Measurements from ENCODE around the gene GADL1.

Gene GADL1

GRCh38 chr3:30695302-30696061 is 199.0 kb downstream of the GADL1 start:
- DNase-seq (ENCODE audit: low read depth in 2 of 2) = no peak

GRCh38 chr3:30694668-30695067 is 199.8 kb downstream of the GADL1 start:
- no peak for DNase-seq (ENCODE audit: low read depth in 2 of 2)

- no peak for DNase-seq (ENCODE audit: low read depth in 2 of 2)
These were observed 200.3 kb downstream of the GADL1 start for GRCh38 chr3:30694148-30694547.

- no peak for DNase-seq (ENCODE audit: low read depth in 2 of 2)
These were observed 200.9 kb downstream of the GADL1 start for GRCh38 chr3:30693470-30694120.

GRCh38 chr3:30692498-30693130 is 201.8 kb downstream of the GADL1 start:
- DNase-seq (ENCODE audit: low read depth in 2 of 2) = no peak

GRCh38 chr3:30691944-30692343 is 202.5 kb downstream of the GADL1 start:
- DNase-seq (ENCODE audit: low read depth in 2 of 2) = no peak

GRCh38 chr3:30691249-30691880 is 203.1 kb downstream of the GADL1 start:
- DNase-seq (ENCODE audit: low read depth in 2 of 2) = no peak

GRCh38 chr3:30690199-30690598 is 204.3 kb downstream of the GADL1 start:
- no peak for DNase-seq (ENCODE audit: low read depth in 2 of 2)

- DNase-seq (ENCODE audit: low read depth in 2 of 2) = no peak
These were observed 205.5 kb downstream of the GADL1 start for GRCh38 chr3:30688776-30689641.

GRCh38 chr3:30687930-30688570 is 206.4 kb downstream of the GADL1 start:
- DNase-seq (ENCODE audit: low read depth in 2 of 2) = no peak

GRCh38 chr3:30686799-30687198 is 207.7 kb downstream of the GADL1 start:
- no peak for DNase-seq (ENCODE audit: low read depth in 2 of 2)

GRCh38 chr3:30686176-30686575 is 208.3 kb downstream of the GADL1 start:
- no peak for DNase-seq (ENCODE audit: low read depth in 2 of 2)

- DNase-seq (ENCODE audit: low read depth in 2 of 2) = no peak
These were observed 209.2 kb downstream of the GADL1 start for GRCh38 chr3:30685267-30685667.

- no peak for DNase-seq (ENCODE audit: low read depth in 2 of 2)
These were observed 210.1 kb downstream of the GADL1 start for GRCh38 chr3:30684356-30684755.

- DNase-seq (ENCODE audit: low read depth in 2 of 2) = no peak
These were observed 210.7 kb downstream of the GADL1 start for GRCh38 chr3:30683769-30684168.

- no peak for DNase-seq (ENCODE audit: low read depth in 2 of 2)
These were observed 211.9 kb downstream of the GADL1 start for GRCh38 chr3:30682434-30683155.

- no peak for DNase-seq (ENCODE audit: low read depth in 2 of 2)
These were observed 212.7 kb downstream of the GADL1 start for GRCh38 chr3:30681649-30682211.

GRCh38 chr3:30680789-30681648 is 213.4 kb downstream of the GADL1 start:
- no peak for DNase-seq (ENCODE audit: low read depth in 2 of 2)

- no peak for DNase-seq (ENCODE audit: low read depth in 2 of 2)
These were observed 215.4 kb downstream of the GADL1 start for GRCh38 chr3:30679045-30679444.
